Caco-2 (cell line): ENCODE measurements around the gene CCR9. TPM values are rescaled to one million over a fixed set of nuclear protein-coding genes. Genes with fewer than 3 reads are reported as not detected.

Experiments
- BruUV-seq: library from RNA; stranded (reverse); fragments of 400-500 nt; replicated peaks from 2 replicates; lab custom pipeline; 2021; lab: Mats Ljungman, UMichigan
- CTCF ChIA-PET: fragments of 300-600 bp; sonication (Branson Sonifier 250); formaldehyde crosslinking; loops from one replicate; lab custom pipeline; 2022; ENCODE audit warnings: antibody characterized with exemption; lab: Charles Lee
- POLR2A ChIA-PET: fragments of 300-600 bp; sonication (Branson Sonifier 250); formaldehyde crosslinking; loops from one replicate; lab custom pipeline; 2022; ENCODE audit warnings: antibody characterized with exemption; lab: Charles Lee
- DNase-seq, 2 experiments: peaks; one replicate each; pipeline versions ENCODE4 v3.0.0 to v3.0.0-alpha.2; 2020 to 2022
- H3K27me3 ChIP-seq: replicated peaks from 2 replicates; pipeline ENCODE4 v1.6.0; 2011; ENCODE audit warnings: low read length; ENCODE audit not compliant: control insufficient read depth, insufficient read depth
- H3K36me3 ChIP-seq: 2 replicates; pipeline ENCODE4 v1.5.1; 2011; ENCODE audit warnings: low read length; ENCODE audit not compliant: control insufficient read depth, insufficient read depth
- H3K4me1 ChIP-seq: fragments of 250-450 bp; sonication (Bioruptor Pico); 2 replicates; pipeline ENCODE4 v1.5.1; 2020; ENCODE audit warnings: mild to moderate bottlenecking
- H3K4me3 ChIP-seq: 2 replicates; pipeline ENCODE4 v1.5.1; 2011; ENCODE audit warnings: low read depth, mild to moderate bottlenecking, control low read depth, low read length
- H3K9me3 ChIP-seq: fragments of 250-450 bp; sonication (Bioruptor Pico); 2 replicates; pipeline ENCODE4 v1.5.1; 2020; ENCODE audit warnings: mild to moderate bottlenecking, moderate library complexity
- H3K27ac Mint-ChIP-seq: one replicate; pipeline ENCODE4 v1.8.0; 2022; ENCODE audit warnings: mixed read lengths; ENCODE audit not compliant: unreplicated experiment
- H3K27me3 Mint-ChIP-seq: one replicate; pipeline ENCODE4 v1.8.0; 2022; ENCODE audit warnings: mixed read lengths; ENCODE audit not compliant: insufficient read depth, unreplicated experiment
- H3K36me3 Mint-ChIP-seq: one replicate; pipeline ENCODE4 v1.8.0; 2022; ENCODE audit warnings: mild to moderate bottlenecking, mixed read lengths; ENCODE audit not compliant: insufficient read depth, unreplicated experiment
- H3K4me1 Mint-ChIP-seq: one replicate; pipeline ENCODE4 v1.8.0; 2022; ENCODE audit warnings: low read depth, mixed read lengths; ENCODE audit not compliant: unreplicated experiment
- H3K4me3 Mint-ChIP-seq: one replicate; pipeline ENCODE4 v1.8.0; 2022; ENCODE audit warnings: mild to moderate bottlenecking, moderate library complexity, mixed read lengths; ENCODE audit not compliant: unreplicated experiment
- H3K9me3 Mint-ChIP-seq: one replicate; pipeline ENCODE4 v1.8.0; 2022; ENCODE audit warnings: mixed read lengths; ENCODE audit not compliant: unreplicated experiment
- CTCF ChIP-seq, 2 experiments: fragments of 200-600 bp in 1 of 2; IDR thresholded peaks; 1 replicate in 1 of 2; 2 replicates in 1 of 2; pipeline versions ENCODE4 v1.5.1 to v1.8.0; 2011 to 2022; ENCODE audit warnings: antibody characterized with exemption in 1 of 2, control low read depth in 1 of 2, inconsistent platforms in 1 of 2, low read depth in 1 of 2, low read length in 1 of 2, mild to moderate bottlenecking in 1 of 2, moderate library complexity in 1 of 2; ENCODE audit not compliant: insufficient read depth in 1 of 2, severe bottlenecking in 1 of 2, unreplicated experiment in 1 of 2
- intact Hi-C: fragments of 100-400 bp; cut with micrococcal nuclease; formaldehyde crosslinking; loops from one replicate; pipeline ENCODE4 v1.10.0; 2022; ENCODE audit not compliant: unreplicated experiment
- total RNA-seq: library from RNA; stranded (reverse); gene quantifications from 2 replicates; pipeline ENCODE4 v1.2.3, GENCODE V29; 2022

CCR9 gene
- total RNA-seq, 1 experiment from 2014 or later, result not detected

DNA sequence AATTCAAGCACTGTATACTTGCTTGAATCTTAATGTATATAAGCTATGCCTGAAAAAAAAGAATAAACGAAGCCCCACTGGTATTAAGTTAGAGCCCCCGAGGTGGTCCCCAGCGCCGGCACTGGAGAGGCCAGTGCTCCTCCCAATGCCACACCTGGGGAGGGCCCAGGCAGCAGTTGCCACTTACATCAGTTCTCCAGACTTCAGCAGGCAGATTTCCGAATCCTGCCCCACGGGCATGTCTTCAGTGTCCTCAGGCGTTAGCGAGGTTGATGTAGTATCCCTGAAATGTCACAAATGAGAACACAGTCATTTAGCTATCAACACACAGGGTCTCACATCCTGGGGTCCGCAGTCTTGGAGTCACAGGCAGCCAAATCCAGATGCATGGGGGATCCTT, 49.9 kb downstream of the CCR9 start:
- Histone ChIP-seq H3K36me3 (peaks cover 2% of the 10 kb centered on the region; the same call in 1 of the 2 replicates), H3K9me3 (no peaks in the 10 kb centered on the region), H3K4me1 (no peaks in the 10 kb centered on the region), H3K4me3 (no peak overlapping the region), H3K27me3 (no peaks in the 10 kb centered on the region)
- TF ChIP-seq CTCF (IDR thresholded peaks at IDR 0.05; ENCODE audit: insufficient read depth in 1 of 2, low read depth in 1 of 2, low read length in 1 of 2, severe bottlenecking in 1 of 2, unreplicated experiment in 1 of 2), result no peak
- no peak overlapping the region for H3K4me3 Mint-ChIP-seq
- peaks cover 6% of the 10 kb centered on the region for H3K4me1 Mint-ChIP-seq
- no TSS peak for BruUV-seq
- H3K9me3 Mint-ChIP-seq, result peaks cover 11% of the 10 kb centered on the region
- POLR2A ChIA-PET, result no interaction called here
- no peak overlapping the region for H3K27ac Mint-ChIP-seq
- CTCF ChIA-PET, result no interaction called here
- H3K27me3 Mint-ChIP-seq, result no peaks in the 10 kb centered on the region
- intact Hi-C loops, result no loop called here
- no peak for DNase-seq
- H3K36me3 Mint-ChIP-seq, result peaks cover 20% of the 10 kb centered on the region

GRCh38 chr3:45937206-45938042, 51.1 kb downstream of the CCR9 start:
- Mint-ChIP-seq H3K9me3 (peaks cover 11% of the 10 kb centered on the region), H3K4me1 (peaks cover 9% of the 10 kb centered on the region), H3K36me3 (peaks cover 17% of the 10 kb centered on the region), H3K4me3 (no peak overlapping the region), H3K27ac (no peak overlapping the region), H3K27me3 (no peaks in the 10 kb centered on the region)
- TF ChIP-seq CTCF (IDR thresholded peaks at IDR 0.05; ENCODE audit: insufficient read depth in 1 of 2, low read depth in 1 of 2, low read length in 1 of 2, severe bottlenecking in 1 of 2, unreplicated experiment in 1 of 2), result no peak
- Histone ChIP-seq H3K4me3 (no peak overlapping the region), H3K4me1 (no peaks in the 10 kb centered on the region), H3K27me3 (no peaks in the 10 kb centered on the region), H3K9me3 (no peaks in the 10 kb centered on the region), H3K36me3 (peaks cover 2% of the 10 kb centered on the region; the same call in 1 of the 2 replicates)
- CTCF ChIA-PET, result interaction anchor here (0.6 to 1.2 kb wide), 2 partner anchors 139 to 1021 kb away, joined by 3 to 4 read pairs; no protein-coding TSS in a partner anchor
- no peak for DNase-seq
- intact Hi-C loops, result loop anchor here (1.0 to 2.0 kb wide), 2 partner anchors 142 to 271 kb away; partner anchors contain the start of gene CCR1
- BruUV-seq, result no TSS peak
- POLR2A ChIA-PET, result no interaction called here

- POLR2A ChIA-PET, result no interaction called here
- Mint-ChIP-seq H3K4me3 (no peak overlapping the region), H3K27me3 (no peaks in the 10 kb centered on the region), H3K4me1 (peaks cover 14% of the 10 kb centered on the region), H3K9me3 (peaks cover 11% of the 10 kb centered on the region), H3K36me3 (peaks cover 13% of the 10 kb centered on the region), H3K27ac (no peak overlapping the region)
- TF ChIP-seq CTCF (IDR thresholded peaks at IDR 0.05; ENCODE audit: insufficient read depth in 1 of 2, low read depth in 1 of 2, low read length in 1 of 2, severe bottlenecking in 1 of 2, unreplicated experiment in 1 of 2), result no peak
- CTCF ChIA-PET, result interaction anchor here (0.6 to 2.0 kb wide), 10 partner anchors 9 to 972 kb away, joined by 3 to 9 read pairs (median 4); partner anchors contain the start of gene CCR5
- intact Hi-C loops, result loop anchor here (1.0 to 2.0 kb wide), 2 partner anchors 141 to 271 kb away; partner anchors contain the start of gene CCR1
- Histone ChIP-seq H3K27me3 (no peaks in the 10 kb centered on the region), H3K4me1 (no peaks in the 10 kb centered on the region), H3K36me3 (peaks cover 2% of the 10 kb centered on the region; the same call in 1 of the 2 replicates), H3K4me3 (no peak overlapping the region), H3K9me3 (no peaks in the 10 kb centered on the region)
- DNase-seq, result no peak
- no TSS peak for BruUV-seq
These were observed 51.7 kb downstream of the CCR9 start for GRCh38 chr3:45938043-45938435.
